Stimulated activated CD4-positive, alpha-beta T cell treated with anti-CD3 and anti-CD28 coated beads, Interleukin-12 subunit alpha, Interleukin-12 subunit beta, amount 100 ng/mL, for 4 hours (primary cell): ENCODE data around the gene MIDN.

Experiments used
- DNase-seq: peaks from one replicate; pipeline ENCODE4 v3.0.0-alpha.2; 2020

MIDN gene

DNA sequence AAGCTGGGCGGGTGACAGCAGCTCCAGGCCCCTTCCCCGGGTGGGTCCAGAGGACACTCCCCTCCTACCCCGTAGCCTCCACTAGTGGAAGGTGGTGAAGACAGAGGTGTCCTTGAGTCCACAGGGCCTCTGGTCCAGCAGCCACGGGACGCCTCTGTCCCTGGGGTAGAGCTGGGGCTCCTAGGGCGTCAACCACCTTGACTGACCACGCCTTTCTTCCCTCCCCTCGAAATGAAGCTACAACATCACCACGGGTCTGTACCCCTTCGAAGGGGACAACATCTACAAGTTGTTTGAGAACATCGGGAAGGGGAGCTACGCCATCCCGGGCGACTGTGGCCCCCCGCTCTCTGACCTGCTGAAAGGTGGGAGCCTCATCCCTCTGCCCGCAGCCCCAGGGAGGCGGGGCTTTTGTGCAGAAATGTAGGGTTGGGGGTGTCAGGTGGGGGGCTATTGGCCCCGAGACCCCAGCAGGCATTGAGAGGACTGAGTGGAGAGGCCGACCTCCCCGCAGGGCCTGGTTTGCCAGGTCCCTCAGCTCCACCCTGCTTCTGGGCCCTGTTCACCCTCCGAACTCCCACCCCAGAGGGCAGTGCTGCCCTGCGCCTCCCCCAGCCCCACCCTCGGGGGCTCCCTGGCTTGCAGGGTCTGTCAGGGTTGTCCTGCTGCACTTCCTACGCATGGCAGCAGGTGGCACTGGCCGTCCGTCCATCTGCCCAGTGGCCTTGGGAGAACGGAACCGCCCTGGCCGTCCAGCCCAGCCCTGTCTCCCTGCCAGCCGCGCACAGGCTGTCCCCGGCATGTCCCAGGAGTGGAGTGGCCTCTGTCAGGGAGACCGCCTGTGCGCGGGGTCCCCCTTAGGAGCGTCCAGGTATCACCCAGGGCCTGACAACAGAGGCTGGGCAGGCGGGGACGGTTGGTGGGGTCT is 27.1 kb upstream of the MIDN start:
- no peak for DNase-seq

DNA sequence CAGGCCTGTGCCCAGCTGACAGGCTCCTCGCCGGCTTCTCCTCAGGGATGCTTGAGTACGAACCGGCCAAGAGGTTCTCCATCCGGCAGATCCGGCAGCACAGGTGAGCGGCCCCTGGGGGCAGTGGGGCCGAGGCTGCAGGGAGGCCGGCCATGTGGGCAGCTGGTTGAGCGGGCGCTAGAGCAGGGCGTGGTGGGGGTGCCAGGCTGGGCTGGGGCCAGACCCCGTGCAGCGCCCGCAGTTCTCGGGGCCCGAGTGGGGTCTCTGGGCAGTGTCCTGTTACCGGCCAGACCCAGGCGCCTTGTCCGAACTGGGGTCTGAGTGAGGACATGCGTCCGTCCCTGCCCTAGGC is 26.5 kb upstream of the MIDN start:
- no peak for DNase-seq

DNA sequence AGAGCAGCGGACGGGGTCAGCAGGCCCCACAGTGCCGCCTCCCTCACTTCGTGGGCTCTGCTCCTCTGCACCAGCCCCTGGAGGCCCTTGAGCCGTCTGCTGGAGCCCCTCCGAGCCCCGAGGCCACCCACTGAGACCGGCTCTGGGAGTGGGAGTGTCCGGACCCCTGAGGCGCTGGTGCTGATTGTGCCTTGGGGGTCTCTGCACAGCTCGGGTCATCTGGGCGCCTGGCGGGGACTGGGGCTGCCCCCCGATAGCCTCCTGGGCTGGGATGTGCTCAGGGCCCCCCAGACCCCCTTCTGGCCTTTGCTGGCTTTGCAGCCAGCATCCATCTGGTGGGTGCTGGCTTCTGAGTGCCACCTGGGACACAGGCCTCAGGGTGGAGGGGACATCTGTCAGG is 26.0 kb upstream of the MIDN start:
- DNase-seq = no peak

DNA sequence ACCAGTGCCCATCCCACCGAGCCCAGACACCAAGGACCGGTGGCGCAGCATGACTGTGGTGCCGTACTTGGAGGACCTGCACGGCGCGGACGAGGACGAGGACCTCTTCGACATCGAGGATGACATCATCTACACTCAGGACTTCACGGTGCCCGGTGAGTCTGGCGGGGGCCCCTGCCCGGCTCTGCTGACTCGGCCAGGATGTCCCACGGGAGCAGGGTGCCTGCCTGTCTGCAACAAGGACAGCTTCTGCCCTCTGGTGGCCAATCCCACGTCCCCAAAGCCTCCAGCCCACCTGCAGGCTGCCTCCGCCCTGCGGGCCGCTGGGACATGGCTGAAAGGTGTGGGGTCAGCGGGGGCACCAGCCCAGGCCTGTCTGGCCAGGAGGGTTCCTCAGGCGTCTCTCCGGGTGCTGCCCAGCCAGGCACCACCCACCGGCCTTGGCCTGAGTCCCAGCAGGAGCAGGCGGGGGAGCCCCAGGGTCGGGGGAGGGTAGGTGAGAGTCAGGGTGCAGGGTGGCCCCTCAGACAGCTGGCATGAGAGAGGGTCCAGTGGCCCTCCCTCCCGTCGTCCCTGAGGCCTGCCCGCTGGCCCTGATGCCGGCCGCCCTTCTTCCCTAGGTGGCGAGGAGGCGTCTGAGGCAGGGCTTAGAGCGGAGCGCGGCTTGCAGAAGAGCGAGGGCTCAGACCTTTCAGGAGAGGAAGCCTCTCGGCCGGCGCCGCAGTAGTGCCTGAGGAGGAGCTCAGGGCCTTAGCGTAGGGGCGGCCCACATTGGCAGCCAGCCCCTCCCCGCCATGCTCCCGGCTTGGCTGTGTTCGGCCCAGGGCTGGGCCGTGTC is 25.1 kb upstream of the MIDN start:
- no peak for DNase-seq

DNA sequence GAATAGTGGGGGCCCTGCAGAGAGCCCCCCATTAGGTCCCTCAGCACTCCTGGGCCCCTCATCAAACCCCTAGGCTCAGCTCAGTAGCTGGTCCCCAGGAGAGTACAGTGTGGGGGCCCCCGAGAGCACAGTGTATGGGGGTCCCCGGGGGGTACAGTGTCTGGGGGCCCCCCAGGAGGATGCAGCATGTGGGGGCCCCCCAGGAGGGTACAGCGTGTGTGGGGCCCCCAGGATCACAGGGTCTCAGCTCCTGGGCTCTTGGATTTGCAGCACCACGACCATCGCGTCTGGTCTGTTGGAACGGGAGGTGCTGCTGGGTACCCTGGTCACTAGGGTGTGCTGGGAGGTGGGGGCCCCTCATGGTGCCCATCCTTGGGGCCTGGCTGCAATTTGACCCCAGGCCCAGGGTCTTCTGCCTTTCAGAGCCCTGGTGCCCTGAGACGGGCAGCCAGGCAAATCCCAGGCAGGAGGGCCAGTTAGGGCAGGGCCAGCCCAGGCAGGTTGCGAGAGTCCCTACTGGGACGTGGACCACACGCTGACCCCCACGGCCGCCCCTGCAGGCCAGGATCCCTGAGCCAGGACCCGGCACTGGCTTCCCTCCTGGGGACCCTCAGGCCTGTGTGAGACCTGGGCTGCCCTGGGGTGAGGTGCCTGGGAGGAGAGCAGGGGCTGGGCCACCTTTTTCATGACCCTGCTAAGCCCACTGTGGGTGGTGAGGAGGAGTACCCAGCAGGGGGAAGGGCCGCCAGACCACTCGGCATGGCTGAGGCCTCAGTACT is 24.1 kb upstream of the MIDN start:
- no peak for DNase-seq

DNA sequence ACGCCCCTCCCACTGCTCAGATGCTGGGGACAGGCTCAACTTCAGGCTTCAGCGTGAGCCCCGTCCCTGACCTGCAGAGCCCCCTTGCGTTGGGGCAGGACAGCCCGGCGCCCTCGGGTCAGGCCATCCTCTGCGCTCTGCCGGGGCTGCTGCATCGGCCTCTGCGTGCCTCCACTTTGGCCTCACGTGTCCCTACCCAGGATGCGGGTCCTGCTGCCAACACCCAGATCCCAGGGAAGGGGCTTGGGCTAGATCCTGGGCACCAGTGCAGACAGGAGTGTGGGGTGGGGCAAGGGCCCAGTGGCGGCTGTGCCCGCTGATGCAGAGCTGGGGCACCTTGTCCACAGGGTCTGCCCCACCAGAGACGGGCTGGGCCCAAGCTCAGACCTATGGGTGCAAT is 23.5 kb upstream of the MIDN start:
- DNase-seq = no peak

DNA sequence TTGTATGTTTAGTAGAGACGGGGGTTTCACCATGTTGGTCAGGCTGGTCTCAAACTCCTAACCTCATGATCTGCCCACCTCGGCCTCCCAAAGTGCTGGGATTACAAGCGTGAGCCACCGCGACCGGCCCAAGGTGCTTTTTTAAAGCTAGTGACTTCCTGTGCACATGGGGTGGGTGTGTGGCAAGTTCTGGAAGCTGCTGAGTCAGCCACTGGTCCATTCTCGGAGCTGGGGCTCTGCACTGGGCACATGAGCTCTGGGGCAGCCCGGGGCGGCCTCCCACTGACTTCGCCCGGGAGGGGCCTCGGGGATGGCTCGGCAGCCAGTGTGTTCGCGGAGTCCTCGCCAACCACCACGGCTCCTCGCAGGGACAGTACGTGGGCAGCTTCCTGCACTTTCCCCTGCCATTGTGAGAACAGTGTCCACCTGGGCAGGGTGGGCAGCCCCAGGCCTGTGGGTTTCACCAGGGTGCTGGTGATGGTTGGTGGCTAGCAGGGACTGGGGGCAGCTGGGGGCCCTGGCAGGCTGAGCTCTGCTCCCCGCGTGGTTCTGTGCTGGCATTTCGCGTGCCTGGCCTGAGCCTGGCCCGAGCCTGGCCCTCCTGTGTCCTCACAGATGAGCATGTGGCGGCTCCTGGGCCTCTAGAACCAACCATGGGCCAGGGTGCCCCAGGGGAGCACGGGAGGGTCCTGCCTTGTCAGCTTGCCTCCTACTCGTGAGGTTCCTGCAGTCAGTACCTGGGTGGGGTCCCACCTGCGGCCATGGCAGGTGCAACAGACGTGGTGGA is 22.8 kb upstream of the MIDN start:
- DNase-seq = no peak

DNA sequence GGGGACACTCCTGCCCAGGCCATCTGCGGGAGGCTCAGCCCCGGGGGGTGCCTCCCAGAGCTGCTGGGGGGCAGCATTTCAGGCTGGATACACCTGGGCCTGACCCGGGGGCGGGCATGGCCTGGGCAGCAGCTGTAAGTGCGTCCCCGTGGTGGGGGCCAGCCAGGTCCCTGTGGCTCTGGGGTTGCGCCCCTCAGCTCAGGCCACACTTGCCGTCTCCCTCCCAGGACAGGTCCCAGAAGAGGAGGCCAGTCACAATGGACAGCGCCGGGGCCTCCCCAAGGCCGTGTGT is 22.2 kb upstream of the MIDN start:
- no peak for DNase-seq

DNA sequence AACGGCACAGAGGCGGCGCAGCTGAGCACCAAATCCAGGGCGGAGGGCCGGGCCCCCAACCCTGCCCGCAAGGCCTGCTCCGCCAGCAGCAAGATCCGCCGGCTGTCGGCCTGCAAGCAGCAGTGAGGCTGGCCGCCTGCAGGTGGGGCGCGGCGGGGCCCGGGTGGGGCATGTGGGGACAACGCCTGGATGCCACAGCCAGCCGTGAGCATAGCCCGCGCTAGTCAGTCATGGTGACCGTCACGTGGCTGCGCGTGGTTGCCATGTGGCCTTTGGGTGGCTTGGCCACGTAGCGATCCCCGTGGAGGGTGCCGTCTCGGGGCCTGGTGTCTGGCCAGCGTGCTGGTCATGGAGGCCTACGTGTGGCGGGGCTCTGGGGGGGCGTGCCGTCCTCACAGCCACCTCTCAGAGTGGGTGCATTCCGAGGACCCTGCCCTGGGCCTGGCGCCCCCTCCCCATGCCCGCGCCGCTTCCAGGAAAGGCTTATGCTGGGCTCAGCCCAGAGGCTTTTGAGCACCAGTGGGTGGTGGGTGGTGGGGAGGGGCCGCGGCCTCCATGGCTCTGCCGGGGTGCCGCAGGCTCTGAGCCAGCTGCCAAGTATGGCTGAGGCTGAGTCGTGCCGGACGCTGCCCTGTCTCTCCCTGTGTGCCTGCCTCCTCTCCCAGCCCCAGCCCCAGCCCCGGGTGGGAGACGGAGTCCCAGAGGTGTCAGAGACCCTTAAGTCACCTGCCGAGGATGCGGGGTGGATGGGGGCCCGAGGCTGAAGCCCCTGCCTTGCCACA is 21.7 kb upstream of the MIDN start:
- DNase-seq = no peak

DNA sequence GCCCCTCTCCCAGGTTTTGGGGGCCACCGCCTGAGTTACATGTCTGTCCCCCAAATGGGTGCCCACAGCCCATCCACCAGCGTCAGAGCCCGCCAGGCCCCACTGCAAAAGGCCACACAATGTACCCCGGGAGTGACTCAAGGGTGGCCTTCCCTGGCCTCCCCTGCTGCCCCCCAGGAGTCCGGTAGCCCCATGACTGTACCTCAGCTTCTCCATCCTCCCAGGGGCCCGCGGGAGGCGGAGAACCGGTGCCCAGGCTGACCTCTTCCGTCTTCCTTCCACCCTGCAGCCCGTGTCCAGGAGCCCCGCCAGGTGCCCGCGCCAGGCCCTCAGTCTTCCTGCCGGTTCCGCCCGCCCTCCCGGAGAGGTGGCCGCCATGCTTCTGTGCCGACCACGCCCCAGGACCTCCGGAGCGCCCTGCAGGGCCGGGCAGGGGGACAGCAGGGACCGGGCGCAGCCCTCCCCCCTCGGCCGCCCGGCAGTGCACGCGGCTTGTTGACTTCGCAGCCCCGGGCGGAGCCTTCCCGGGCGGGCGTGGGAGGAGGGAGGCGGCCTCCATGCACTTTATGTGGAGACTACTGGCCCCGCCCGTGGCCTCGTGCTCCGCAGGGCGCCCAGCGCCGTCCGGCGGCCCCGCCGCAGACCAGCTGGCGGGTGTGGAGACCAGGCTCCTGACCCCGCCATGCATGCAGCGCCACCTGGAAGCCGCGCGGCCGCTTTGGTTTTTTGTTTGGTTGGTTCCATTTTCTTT is 20.9 kb upstream of the MIDN start:
- no peak for DNase-seq

DNA sequence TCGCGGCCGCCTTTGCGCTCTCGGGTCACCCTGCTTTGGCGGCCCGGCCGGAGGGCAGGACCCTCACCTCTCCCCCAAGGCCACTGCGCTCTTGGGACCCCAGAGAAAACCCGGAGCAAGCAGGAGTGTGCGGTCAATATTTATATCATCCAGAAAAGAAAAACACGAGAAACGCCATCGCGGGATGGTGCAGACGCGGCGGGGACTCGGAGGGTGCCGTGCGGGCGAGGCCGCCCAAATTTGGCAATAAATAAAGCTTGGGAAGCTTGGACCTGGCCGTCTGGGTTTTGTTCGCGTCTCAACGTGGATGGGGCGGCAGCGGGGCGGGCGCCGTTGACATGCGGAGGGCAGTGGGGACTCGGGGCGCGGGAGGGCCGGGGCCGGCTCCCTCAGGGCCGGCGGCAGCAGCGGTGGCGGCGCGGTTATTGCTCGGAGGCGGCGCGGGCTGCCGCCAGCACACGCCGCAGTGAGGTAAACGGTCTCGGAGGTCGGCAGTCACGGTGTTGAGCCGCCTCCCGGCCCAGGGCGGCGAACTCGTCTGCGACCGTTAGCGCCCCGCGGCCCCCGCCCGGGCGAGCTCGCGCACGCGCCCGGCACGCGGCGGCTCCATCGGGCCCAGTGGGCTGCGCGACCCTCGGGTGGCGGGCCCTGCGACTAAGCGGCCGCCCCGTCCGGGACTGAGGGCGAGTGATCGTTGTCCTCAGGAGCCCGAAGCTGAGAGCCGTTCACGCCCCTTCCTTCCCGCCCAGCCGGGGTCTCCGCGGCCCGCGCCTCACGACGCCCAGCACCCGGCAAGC is 20.0 kb upstream of the MIDN start:
- no peak for DNase-seq

DNA sequence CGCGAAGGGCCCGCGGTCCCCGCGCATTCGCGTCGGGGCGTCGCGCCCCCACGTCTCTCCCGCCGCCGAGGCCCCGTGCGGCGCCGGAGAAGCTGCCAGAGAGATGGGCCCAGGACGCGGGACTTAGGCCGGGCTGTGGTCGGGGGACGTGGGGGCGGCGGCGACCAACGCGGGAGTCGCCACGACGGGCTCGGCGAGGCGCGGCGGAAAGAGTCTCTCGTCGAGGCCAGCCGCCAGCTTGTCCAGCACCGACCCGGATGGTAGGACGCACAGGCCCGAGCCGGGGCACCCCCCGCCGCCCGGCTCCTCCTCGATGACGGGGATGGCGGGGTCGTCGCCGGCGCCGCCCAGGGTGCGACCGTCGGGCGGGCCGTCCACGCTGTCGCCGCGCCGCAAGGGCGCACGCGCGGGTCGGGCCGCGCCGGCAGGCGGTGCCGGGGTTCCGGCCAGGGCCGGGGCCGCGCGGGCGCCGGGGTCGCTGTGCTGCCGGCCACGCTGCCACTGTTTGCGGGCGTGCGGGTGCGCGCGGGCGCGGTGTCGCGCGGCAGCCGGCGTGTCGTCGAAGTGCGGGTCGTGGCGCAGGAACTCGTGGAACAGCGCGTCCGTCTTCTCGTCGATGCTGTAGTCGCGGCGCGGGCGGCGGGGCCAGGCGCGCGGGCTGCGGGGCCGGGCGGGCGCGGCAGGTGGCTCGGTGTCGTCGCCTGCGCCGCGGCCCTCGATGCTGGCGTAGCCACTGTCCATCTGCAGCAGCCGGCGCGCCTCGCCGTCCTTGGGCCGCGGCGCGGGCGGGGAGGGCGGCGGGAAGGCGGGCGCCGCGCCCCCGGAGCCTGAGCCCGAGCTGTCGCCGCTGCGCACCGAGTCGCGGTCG is 19.1 kb upstream of the MIDN start:
- DNase-seq = no peak

DNA sequence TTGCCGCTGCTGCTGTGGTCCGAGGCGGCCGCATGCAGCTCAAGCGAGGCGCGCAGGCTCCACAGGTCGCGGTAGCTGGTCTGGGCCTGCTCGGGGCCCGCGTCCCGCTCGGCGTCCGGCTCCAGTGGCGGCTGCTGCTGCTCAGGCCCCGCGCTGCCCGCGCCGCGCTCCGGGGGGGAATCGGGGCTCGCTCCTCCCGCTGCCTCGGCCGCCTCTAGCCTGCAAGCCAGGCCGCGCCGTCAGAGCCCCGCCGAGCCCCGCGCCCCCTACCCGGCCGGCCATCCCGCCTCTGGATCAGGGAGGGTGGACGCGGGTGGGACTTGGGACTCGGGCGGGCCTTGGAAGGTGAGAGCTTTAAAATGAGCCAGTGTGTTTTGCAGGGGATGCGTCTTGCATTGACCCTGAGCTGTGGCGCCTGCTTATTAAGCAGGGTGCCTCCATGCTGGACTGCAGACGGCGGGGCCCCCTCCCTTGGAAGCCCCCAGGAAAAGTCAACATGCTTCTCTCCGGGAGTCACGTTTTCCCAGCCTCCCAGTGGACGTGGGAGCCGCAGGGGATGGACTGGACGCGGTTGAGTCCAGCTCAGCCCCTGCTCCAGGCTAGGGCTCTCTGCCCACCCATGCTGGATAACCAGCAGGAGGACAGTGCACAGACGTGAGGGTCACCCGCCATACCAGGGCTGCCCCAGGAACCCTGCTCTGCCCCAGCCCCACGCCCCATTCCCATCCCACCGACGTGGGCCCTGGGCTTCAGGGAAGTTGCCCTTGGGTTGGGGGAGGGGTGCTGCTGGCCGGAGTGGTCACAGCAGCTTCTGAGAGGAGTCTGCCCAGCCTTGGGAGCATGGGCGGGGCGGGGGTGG is 18.2 kb upstream of the MIDN start:
- no peak for DNase-seq

DNA sequence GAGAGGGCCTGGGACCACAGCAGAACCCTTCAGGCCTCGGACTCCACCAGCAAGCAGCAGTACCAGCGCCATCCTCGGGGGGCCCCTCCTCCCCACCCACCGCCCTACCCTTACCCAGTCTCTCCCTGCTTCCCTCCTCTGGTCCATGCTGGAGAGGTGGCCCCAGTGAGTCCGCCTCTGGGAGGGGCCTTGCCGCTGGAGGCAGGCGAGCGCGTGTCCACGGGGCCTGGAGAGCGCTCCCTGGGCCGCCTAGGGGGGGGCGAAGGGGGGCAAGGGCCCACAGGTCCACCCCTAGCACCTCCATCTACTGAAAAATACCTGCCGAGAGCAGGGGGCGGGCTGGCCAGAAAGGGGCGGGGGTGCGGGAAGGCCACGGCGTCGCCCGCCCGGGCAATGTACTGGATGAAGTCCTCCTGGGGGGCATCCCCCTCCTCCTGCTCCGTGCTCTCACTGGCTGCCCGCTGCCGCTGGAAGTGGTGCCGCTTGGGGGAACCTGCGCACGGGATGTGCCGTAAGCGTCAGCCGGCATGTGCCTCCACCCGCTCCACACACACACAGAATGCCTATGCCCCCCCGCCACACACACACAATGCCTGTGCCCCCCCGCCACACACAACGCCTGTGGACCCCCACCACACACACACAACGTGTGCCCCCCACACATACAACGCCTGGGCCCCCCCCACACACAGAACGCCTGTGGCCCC is 17.4 kb upstream of the MIDN start:
- no peak for DNase-seq

DNA sequence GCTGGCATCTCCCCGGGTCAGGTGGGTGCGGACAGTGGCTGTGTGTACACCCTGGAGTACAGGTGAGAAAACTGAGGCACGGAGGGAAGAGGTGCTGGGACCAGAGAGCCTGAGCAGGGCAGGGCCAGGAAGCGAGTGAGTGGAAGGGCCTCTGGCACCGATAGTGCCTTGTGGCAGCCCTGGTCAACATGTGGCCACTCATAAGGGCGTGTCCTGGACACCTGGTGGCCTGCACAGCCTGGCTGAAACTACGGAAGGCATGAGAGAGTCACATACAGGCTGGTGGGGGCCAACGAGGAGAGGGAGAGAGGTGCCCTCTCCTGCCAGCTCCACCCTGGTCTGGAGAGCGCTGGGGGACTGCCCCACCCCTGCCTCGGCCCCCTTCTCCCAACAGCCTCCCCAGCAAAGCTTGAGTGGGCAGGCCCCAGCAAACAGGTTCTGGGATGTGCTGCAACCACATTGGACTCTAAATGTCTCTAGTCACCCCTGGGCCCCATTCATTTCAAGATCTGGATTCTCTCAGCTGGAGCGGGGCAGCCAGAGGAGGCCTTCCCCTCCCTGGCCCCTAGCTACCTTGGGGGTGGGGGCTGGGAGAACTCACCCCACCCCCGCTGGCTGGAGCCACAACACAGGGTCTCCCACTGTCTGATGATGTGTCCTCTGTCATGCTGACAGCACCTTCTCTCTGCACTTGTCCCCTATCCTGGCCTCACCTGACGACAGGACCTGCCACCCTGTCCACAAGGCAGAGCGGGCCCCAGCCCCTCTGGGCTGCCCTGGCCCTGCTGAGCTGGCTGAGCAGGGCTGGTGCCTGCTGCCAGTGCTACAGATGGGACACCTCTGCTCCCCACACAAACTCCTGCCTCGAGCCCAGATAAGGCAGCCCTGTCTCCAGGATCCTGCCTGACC is 16.4 kb upstream of the MIDN start:
- no peak for DNase-seq

DNA sequence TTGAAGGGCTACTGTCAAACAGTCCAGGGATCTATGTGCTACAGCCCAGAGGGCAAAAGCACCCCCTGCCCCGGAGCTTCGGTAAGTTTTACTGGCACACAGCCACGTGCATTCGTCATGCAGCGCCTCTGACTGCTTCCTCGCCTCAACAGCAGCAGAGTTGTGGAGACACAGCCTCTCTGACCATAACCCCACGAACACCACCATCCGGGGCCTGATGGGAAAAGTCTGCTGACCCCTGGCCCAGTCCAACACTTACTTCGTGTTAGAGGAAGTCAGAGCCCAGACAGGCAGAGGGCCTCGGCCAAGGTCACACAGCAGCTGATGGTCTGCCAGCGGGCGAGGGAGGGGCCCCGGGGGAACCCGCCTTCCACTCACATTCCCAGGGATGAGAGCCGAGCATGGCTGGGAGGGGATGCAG is 15.7 kb upstream of the MIDN start:
- no peak for DNase-seq
